Mucosa of rectum (tissue), 2 donors: Measurements from ENCODE around the gene NLGN1.

ENCODE experiments used
- H3K27ac ChIP-seq, 2 donors: one replicate each; pipeline ENCODE4 v1.7.0; 2013; ENCODE audit warnings: inconsistent platforms in 2 of 2, low read depth in 2 of 2, low read length in 2 of 2
- H3K27me3 ChIP-seq, 2 donors: one replicate each; pipeline ENCODE4 v1.7.0; 2013; ENCODE audit warnings: low read length in 2 of 2; ENCODE audit not compliant: control insufficient read depth in 2 of 2, insufficient read depth in 2 of 2
- H3K36me3 ChIP-seq, 2 donors: one replicate each; pipeline ENCODE4 v1.7.0; 2013; ENCODE audit warnings: low read length in 2 of 2; ENCODE audit not compliant: control insufficient read depth in 2 of 2, insufficient read depth in 2 of 2
- H3K4me1 ChIP-seq, 2 donors: one replicate each; pipeline ENCODE4 v1.7.0; 2013; ENCODE audit warnings: low read length in 2 of 2, mild to moderate bottlenecking in 1 of 2; ENCODE audit not compliant: control insufficient read depth in 2 of 2, insufficient read depth in 2 of 2
- H3K4me3 ChIP-seq, 2 donors: one replicate each; pipeline ENCODE4 v1.7.0; 2013; ENCODE audit warnings: low read length in 2 of 2
- H3K9ac ChIP-seq, 2 donors: one replicate each; pipeline ENCODE4 v1.7.0; 2013; ENCODE audit warnings: low read length in 2 of 2, low read depth in 1 of 2, mild to moderate bottlenecking in 1 of 2
- H3K9me3 ChIP-seq, 2 donors: one replicate each; pipeline ENCODE4 v1.7.0; 2013; ENCODE audit warnings: low read length in 2 of 2; ENCODE audit not compliant: control insufficient read depth in 2 of 2
- donor health status: healthy.
- donor health status: Normal muscosa, but diverticular disease.

NLGN1 gene

DNA sequence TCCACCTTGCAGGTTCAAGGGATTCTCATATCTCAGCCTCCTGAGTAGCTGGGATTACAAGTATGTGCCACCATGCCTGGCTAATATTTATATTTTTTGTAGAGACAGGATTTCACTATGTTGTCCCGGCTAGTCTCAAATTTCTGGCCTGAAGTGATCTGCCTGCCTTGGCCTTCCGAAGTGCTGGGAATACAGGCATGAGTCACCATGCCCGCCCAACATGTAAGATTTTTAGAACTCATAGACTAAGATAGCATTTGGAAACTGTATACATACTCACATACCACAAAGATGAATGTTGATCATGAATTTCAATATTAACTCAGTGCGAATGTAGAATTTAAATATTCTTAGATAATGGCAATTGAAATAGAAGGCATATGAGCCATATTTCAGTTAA lies 718.9 kb downstream of the NLGN1 start:
- no peak overlapping the region for H3K9ac ChIP-seq
- no peaks in the 10 kb centered on the region for H3K27me3 ChIP-seq
- H3K27ac ChIP-seq: no peak overlapping the region
- no peaks in the 10 kb centered on the region for H3K36me3 ChIP-seq
- H3K9me3 ChIP-seq: no peaks in the 10 kb centered on the region
- H3K4me1 ChIP-seq: no peaks in the 10 kb centered on the region
- H3K4me3 ChIP-seq: no peak overlapping the region

- H3K4me1 ChIP-seq: no peaks in the 10 kb centered on the region
- H3K9ac ChIP-seq: no peak overlapping the region
- H3K4me3 ChIP-seq: no peak overlapping the region
- H3K27me3 ChIP-seq: no peaks in the 10 kb centered on the region
- H3K9me3 ChIP-seq: no peaks in the 10 kb centered on the region
- H3K27ac ChIP-seq: no peak overlapping the region
- H3K36me3 ChIP-seq: no peaks in the 10 kb centered on the region
These were observed 723.5 kb downstream of the NLGN1 start for GRCh38 chr3:174120997-174121396.

DNA sequence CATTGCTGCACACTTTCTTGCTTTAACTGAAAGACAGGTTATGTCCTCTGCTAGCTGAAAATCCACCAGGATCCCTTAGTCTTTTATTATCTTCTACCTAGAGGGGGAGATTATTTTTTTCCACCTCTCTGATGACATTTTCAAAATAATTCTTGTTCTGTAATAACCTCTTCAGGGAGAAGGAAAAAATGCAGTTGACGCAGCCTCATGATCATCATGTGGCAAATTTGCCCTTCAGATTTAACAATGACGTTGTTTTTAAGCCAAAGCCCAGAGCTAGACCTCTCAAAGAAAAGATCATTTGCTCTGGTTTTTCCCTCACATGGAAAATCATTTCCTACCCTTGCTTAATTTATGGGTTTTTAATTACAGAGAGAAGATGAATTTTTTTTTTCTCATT lies 724.9 kb downstream of the NLGN1 start:
- Histone ChIP-seq H3K9ac (no peak overlapping the region), H3K36me3 (no peaks in the 10 kb centered on the region), H3K4me1 (no peaks in the 10 kb centered on the region), H3K9me3 (no peaks in the 10 kb centered on the region), H3K27ac (no peak overlapping the region), H3K27me3 (no peaks in the 10 kb centered on the region), H3K4me3 (no peak overlapping the region)

DNA sequence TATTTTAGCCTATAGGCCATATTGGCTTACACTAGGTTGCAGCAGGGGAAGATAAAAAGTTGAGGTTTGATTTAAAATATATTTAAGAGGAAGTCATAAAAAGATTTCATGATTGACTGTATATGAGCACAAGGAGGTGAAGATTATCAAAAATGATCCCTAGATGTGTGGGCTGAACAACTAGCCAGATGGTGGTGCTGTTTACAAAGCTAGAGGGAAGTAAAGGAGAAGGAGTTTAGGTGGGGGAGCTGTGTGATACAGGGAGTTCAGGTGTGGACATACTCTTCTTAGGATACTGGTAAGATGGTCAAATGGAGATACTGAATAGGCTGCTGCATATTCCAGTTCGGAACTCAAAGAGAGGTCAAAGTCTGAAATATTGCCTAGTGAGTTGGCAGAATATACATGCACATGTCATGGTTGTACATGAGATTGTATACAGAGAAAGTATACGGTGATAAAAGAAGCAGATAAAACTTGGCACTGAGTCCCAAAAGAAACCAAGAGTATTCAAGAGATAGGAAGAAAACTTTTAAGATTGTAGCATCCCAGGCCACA lies 727.8 kb downstream of the NLGN1 start:
- Histone ChIP-seq H3K9ac (no peak overlapping the region), H3K4me3 (no peak overlapping the region), H3K4me1 (no peaks in the 10 kb centered on the region), H3K9me3 (no peaks in the 10 kb centered on the region), H3K27ac (no peak overlapping the region), H3K27me3 (no peaks in the 10 kb centered on the region), H3K36me3 (no peaks in the 10 kb centered on the region)

- H3K4me1 ChIP-seq: no peaks in the 10 kb centered on the region
- no peaks in the 10 kb centered on the region for H3K9me3 ChIP-seq
- H3K27ac ChIP-seq: no peak overlapping the region
- H3K27me3 ChIP-seq: no peaks in the 10 kb centered on the region
- H3K9ac ChIP-seq: no peak overlapping the region
- no peaks in the 10 kb centered on the region for H3K36me3 ChIP-seq
- H3K4me3 ChIP-seq: no peak overlapping the region
These were observed 729.6 kb downstream of the NLGN1 start for GRCh38 chr3:174126990-174127758.

DNA sequence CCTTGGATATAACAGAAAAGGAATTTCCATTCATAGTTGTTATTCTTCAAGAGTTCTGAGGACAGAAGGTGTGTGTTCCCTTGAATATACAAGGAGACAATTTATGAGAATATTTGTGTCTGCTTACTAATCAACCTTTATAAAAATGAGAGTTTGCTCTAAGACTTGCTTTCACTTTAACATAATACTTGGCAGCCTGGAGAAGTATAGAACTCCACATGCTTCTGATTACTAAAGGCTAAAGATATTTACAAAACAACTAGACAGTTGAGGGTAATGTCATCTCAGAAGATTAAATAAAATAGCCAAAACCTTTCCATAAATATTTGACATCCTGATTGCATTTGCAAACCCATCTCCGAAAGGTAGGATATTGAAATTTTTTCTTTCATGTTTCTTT lies 734.5 kb downstream of the NLGN1 start:
- no peaks in the 10 kb centered on the region for H3K9me3 ChIP-seq
- H3K27me3 ChIP-seq: no peaks in the 10 kb centered on the region
- no peak overlapping the region for H3K9ac ChIP-seq
- no peak overlapping the region for H3K4me3 ChIP-seq
- H3K36me3 ChIP-seq: no peaks in the 10 kb centered on the region
- H3K4me1 ChIP-seq: no peaks in the 10 kb centered on the region
- no peak overlapping the region for H3K27ac ChIP-seq

- Histone ChIP-seq H3K9ac (no peak overlapping the region), H3K4me1 (no peaks in the 10 kb centered on the region), H3K9me3 (no peaks in the 10 kb centered on the region), H3K36me3 (no peaks in the 10 kb centered on the region), H3K27me3 (no peaks in the 10 kb centered on the region), H3K4me3 (no peak overlapping the region), H3K27ac (no peak overlapping the region)
These were observed 735.0 kb downstream of the NLGN1 start for GRCh38 chr3:174132421-174133042.

- Histone ChIP-seq H3K27ac (no peak overlapping the region), H3K9ac (no peak overlapping the region), H3K36me3 (no peaks in the 10 kb centered on the region), H3K4me1 (no peaks in the 10 kb centered on the region), H3K4me3 (no peak overlapping the region), H3K9me3 (no peaks in the 10 kb centered on the region), H3K27me3 (no peaks in the 10 kb centered on the region)
These were observed 748.5 kb downstream of the NLGN1 start for GRCh38 chr3:174146008-174146407.

- H3K4me3 ChIP-seq: no peak overlapping the region
These were observed 750.3 kb downstream of the NLGN1 start for GRCh38 chr3:174147798-174148197.

GRCh38 chr3:174153871-174154270 lies 756.3 kb downstream of the NLGN1 start:
- Histone ChIP-seq H3K4me3 (no peak overlapping the region), H3K4me1 (no peaks in the 10 kb centered on the region), H3K27me3 (no peaks in the 10 kb centered on the region), H3K36me3 (no peaks in the 10 kb centered on the region), H3K27ac (no peak overlapping the region), H3K9ac (no peak overlapping the region), H3K9me3 (no peaks in the 10 kb centered on the region)

More at GRCh38 chr3:174147798-174148197, 750.3 kb downstream of the NLGN1 start:
- Histone ChIP-seq H3K9me3 (no peaks in the 10 kb centered on the region), H3K27me3 (no peaks in the 10 kb centered on the region), H3K27ac (no peak overlapping the region), H3K36me3 (no peaks in the 10 kb centered on the region), H3K9ac (no peak overlapping the region), H3K4me1 (no peaks in the 10 kb centered on the region)
